ENCODE data around the gene RBM3.

The RBM3 gene

DNA sequence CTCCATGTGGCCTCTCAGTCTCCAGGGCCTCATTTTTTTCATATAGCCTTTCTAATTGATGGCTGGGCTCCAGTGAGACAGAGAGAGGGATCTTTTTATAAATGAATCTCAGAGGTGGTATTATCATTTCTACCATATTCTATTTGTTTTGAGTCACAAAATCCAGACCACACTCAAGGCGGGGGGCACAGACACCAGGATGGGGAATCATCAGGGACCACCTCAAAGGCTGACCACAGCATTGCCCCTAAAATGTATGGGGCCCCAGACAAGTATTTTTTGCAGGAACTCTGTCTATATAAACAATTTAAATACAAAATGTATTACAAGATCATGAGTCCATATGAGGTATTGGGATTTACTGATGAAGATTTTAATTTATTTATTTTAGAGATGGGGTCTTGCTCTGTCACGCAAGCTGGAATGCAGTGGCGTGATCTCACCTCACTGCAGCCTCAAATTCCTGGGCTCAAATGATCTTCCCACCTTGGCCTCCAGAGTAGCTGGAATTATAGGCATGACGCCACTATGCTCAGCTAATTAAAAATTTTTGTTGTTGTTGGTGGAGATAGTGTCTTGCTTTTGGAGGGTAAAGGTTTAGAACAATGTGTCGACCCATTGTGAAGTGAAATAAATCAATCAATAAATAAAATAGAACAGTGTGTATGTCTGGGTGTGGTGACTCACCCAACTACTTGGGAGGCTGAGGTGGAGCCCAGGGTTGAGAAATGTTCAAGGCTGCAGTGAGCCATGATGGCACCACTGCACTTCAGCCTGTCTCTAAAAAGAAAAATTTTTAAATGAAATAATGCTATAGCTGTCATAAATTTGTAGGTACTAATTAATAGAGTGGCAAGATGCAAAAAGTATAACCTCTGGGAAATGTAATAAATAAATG, 52.4 kb downstream of the RBM3 start:
- no peak for DNase-seq

Measured in activated naive CD4-positive, alpha-beta T cell treated with anti-CD3 and anti-CD28 coated beads, Interleukin-2, amount 50 U/mL, for 16 hours (primary cell).